Right cardiac atrium (tissue), 5 donors: Measurements from ENCODE around the gene MYOM1. TPM values are rescaled to one million over a fixed set of nuclear protein-coding genes. Genes with fewer than 3 reads are reported as not detected.

Experiments used
- ATAC-seq, 2 donors: fragments of 200-7000 bp; cut with Tn5 transposase; one replicate each; pipeline versions ENCODE4 v1.8.0 to v1.9.1; 2020; ENCODE audit warnings: moderate library complexity in 2 of 2, mild to moderate bottlenecking in 1 of 2
- DNase-seq, 3 donors: peaks; one replicate each; pipeline ENCODE4 v3.0.0-alpha.2; 2020
- H3K27ac ChIP-seq: one replicate; pipeline ENCODE4 v1.5.1; 2013; ENCODE audit warnings: mild to moderate bottlenecking, low read length, control low read depth, moderate library complexity
- H3K27me3 ChIP-seq: one replicate; pipeline ENCODE4 v1.6.1; 2013; ENCODE audit not compliant: control insufficient read depth, insufficient read depth
- H3K4me1 ChIP-seq: one replicate; pipeline ENCODE4 v1.6.1; 2013; ENCODE audit warnings: low read length; ENCODE audit not compliant: control insufficient read depth, insufficient read depth
- H3K4me3 ChIP-seq: one replicate; pipeline ENCODE4 v1.5.1; 2013; ENCODE audit warnings: low read length, control low read depth
- H3K9me3 ChIP-seq: one replicate; pipeline ENCODE4 v1.6.1; 2013; ENCODE audit warnings: low read length; ENCODE audit not compliant: control insufficient read depth
- WGBS: extraction: QIAGEN DNeasy Blood & Tissue Kit; methylation state at CpG from one replicate; pipeline ENCODE4 v1.1.7; 2013; 5-methylcytosine and 5-hydroxymethylcytosine counted together
- intact Hi-C, 4 donors: fragments of 100-400 bp; cut with DNase I; formaldehyde crosslinking; loops; one replicate each; pipeline versions ENCODE4 v1.11.0 to v1.14.0; 2022 to 2023
- polyA plus RNA-seq: library from polyadenylated mRNA; stranded (reverse); fragments of 200-250 nt; gene quantifications from one replicate; pipeline ENCODE4 v1.2.3, GENCODE V29; 2013
- total RNA-seq, 4 donors: library from RNA; stranded (reverse); fragmentation: NEBNext Ultra II Directional; extraction: Animal tissue kit (Norgen Biotek cat#: 25700); gene quantifications; one replicate each; pipeline ENCODE4 v1.2.1, GENCODE V29; 2021
- donor health status: healthy with polysubstance abuse.
- donor health status: DM: no; HTN: yes; CAD: no.
- donor health status: DM: no; HTN: no; CAD: no.
- donor health status: DM: no; HTN: yes; CAD: no; lungs with severe emphysema.
- donor health status: DM: yes; HTN: yes; CAD: no.

Gene MYOM1
- total and polyA plus RNA-seq, 5 donors = 177 to 479 (median 337) TPM

GRCh38 chr18:3111523-3112240, 108.1 kb downstream of the MYOM1 start:
- H3K27ac ChIP-seq = no peak overlapping the region

GRCh38 chr18:3110034-3110752, 109.6 kb downstream of the MYOM1 start:
- H3K27ac ChIP-seq = no peak overlapping the region
- no peaks in the 10 kb centered on the region for H3K4me1 ChIP-seq
- WGBS = 89% methylated on average over 7 of the region's 7 CpGs
- no peak overlapping the region for H3K4me3 ChIP-seq
- H3K27me3 ChIP-seq = no peaks in the 10 kb centered on the region
- ATAC-seq (peak in 1 of 2 donors; percentile 40), DNase-seq (no peak)
- intact Hi-C loops = no loop called here
- no peaks in the 10 kb centered on the region for H3K9me3 ChIP-seq

More at GRCh38 chr18:3111523-3112240, 108.1 kb downstream of the MYOM1 start:
- WGBS = 66% methylated on average over 6 of the region's 6 CpGs
- H3K27me3 ChIP-seq = no peaks in the 10 kb centered on the region
- no peak for DNase-seq
- H3K9me3 ChIP-seq = no peaks in the 10 kb centered on the region
- no peaks in the 10 kb centered on the region for H3K4me1 ChIP-seq
- intact Hi-C loops = no loop called here
- H3K4me3 ChIP-seq = no peak overlapping the region
- ATAC-seq = no peak

GRCh38 chr18:3107740-3108151, 112.0 kb downstream of the MYOM1 start:
- no peak overlapping the region for H3K27ac ChIP-seq
- intact Hi-C loops = no loop called here
- no peaks in the 10 kb centered on the region for H3K9me3 ChIP-seq
- H3K4me3 ChIP-seq = no peak overlapping the region
- peaks cover 1% of the 10 kb centered on the region for H3K4me1 ChIP-seq
- H3K27me3 ChIP-seq = no peaks in the 10 kb centered on the region
- DNase-seq (no peak), ATAC-seq (no peak)

GRCh38 chr18:3104190-3105054, 115.3 kb downstream of the MYOM1 start:
- Histone ChIP-seq H3K27me3 (no peaks in the 10 kb centered on the region), H3K9me3 (no peaks in the 10 kb centered on the region), H3K27ac (peak overlapping the region; percentile 37), H3K4me1 (peaks cover 1% of the 10 kb centered on the region), H3K4me3 (no peak overlapping the region)
- ATAC-seq (peak; percentile 40 to 45), DNase-seq (no peak)
- 73% methylated on average over 6 of the region's 6 CpGs for WGBS
- intact Hi-C loops = no loop called here

GRCh38 chr18:3103576-3103975, 116.2 kb downstream of the MYOM1 start:
- H3K4me1 ChIP-seq = peaks cover 1% of the 10 kb centered on the region
- H3K27ac ChIP-seq = no peak overlapping the region
- ATAC-seq (no peak), DNase-seq (no peak)
- H3K4me3 ChIP-seq = no peak overlapping the region
- no peaks in the 10 kb centered on the region for H3K9me3 ChIP-seq
- no peaks in the 10 kb centered on the region for H3K27me3 ChIP-seq
- intact Hi-C loops = no loop called here
- 26% methylated on average over 2 of the region's 2 CpGs for WGBS

GRCh38 chr18:3102983-3103382, 116.8 kb downstream of the MYOM1 start:
- Histone ChIP-seq H3K27ac (no peak overlapping the region), H3K4me1 (peaks cover 1% of the 10 kb centered on the region), H3K4me3 (no peak overlapping the region), H3K9me3 (no peaks in the 10 kb centered on the region), H3K27me3 (no peaks in the 10 kb centered on the region)
- WGBS = 97% methylated on average over 1 of the region's 1 CpG
- no peak for DNase-seq
- intact Hi-C loops = no loop called here
- no peak for ATAC-seq

- Histone ChIP-seq H3K27ac (peak overlapping the region; percentile 40), H3K4me1 (peaks cover 1% of the 10 kb centered on the region), H3K27me3 (no peaks in the 10 kb centered on the region), H3K9me3 (no peaks in the 10 kb centered on the region), H3K4me3 (no peak overlapping the region)
- WGBS = 80% methylated on average over 3 of the region's 3 CpGs
- intact Hi-C loops = no loop called here
- ATAC-seq = no peak
- no peak for DNase-seq
Observed at GRCh38 chr18:3100498-3101132, 119.2 kb downstream of the MYOM1 start.

GRCh38 chr18:3099327-3099726, 120.4 kb downstream of the MYOM1 start:
- no peak for DNase-seq
- intact Hi-C loops = no loop called here
- Histone ChIP-seq H3K9me3 (no peaks in the 10 kb centered on the region), H3K27ac (no peak overlapping the region), H3K27me3 (no peaks in the 10 kb centered on the region), H3K4me3 (no peak overlapping the region), H3K4me1 (no peaks in the 10 kb centered on the region)
- no peak for ATAC-seq
- WGBS = 0% methylated on average over 1 of the region's 1 CpG

- no peaks in the 10 kb centered on the region for H3K27me3 ChIP-seq
- DNase-seq (no peak), ATAC-seq (no peak)
- no peak overlapping the region for H3K27ac ChIP-seq
- H3K4me1 ChIP-seq = no peaks in the 10 kb centered on the region
- H3K9me3 ChIP-seq = no peaks in the 10 kb centered on the region
- WGBS = 68% methylated on average over 1 of the region's 1 CpG
- intact Hi-C loops = no loop called here
- no peak overlapping the region for H3K4me3 ChIP-seq
Observed at GRCh38 chr18:3097082-3097481, 122.7 kb downstream of the MYOM1 start.

- intact Hi-C loops = no loop called here
- WGBS = 88% methylated on average over 5 of the region's 5 CpGs
- Histone ChIP-seq H3K9me3 (no peaks in the 10 kb centered on the region), H3K4me3 (no peak overlapping the region), H3K4me1 (no peaks in the 10 kb centered on the region), H3K27ac (no peak overlapping the region), H3K27me3 (no peaks in the 10 kb centered on the region)
- ATAC-seq (no peak), DNase-seq (no peak)
Observed at GRCh38 chr18:3095921-3096320, 123.8 kb downstream of the MYOM1 start.

GRCh38 chr18:3094338-3094684, 125.5 kb downstream of the MYOM1 start:
- intact Hi-C loops = no loop called here
- Histone ChIP-seq H3K4me1 (no peaks in the 10 kb centered on the region), H3K27me3 (no peaks in the 10 kb centered on the region), H3K4me3 (no peak overlapping the region), H3K27ac (no peak overlapping the region), H3K9me3 (no peaks in the 10 kb centered on the region)
- DNase-seq (no peak), ATAC-seq (peak in 1 of 2 donors; percentile 9)
